HG02870 (cell line): Measurements from ENCODE around the gene SLC3A2.
"Not testable (repeated sequence)": the region's sequence is repeated elsewhere in the genome, so short reads cannot be mapped to it uniquely, and the experiment has no call there.

Experiments used
- ATAC-seq: cut with Tn5 transposase; IDR thresholded peaks from one replicate; pipeline ENCODE4 v1.9.1; 2021; ENCODE audit warnings: mild to moderate bottlenecking, moderate library complexity; ENCODE audit not compliant: unreplicated experiment

SLC3A2 gene

DNA sequence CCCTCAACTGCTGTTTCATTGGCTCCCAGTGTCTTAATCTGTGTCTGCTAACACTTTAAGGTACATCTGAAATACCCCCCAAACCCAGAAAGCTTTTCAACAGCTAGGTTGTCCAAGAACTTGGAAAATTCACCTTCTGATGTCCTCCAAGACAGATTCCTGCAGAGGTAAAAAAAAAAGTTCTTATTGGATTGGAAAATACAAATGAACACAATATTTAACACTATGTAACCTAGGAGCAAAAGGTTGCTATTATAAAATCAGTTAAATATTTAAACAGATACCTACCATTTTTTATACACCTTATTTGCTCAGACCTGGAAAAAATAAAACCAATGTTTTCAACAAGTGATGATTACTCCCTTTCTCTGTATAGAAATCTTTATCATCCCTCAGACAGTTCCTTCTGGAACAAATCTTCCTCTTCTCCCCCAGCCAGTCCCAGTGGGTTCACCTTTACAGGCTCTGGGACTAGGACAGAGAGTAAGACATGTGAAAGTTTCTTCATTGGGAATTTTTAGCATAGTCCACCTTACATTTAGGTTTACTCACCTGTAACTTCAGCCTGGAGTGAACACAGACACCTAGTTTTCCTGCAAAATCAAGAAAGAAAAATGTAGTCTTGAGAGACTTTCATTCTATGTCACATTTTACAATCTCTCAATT lies 28.0 kb upstream of the SLC3A2 start:
- ATAC-seq, result no peak

DNA sequence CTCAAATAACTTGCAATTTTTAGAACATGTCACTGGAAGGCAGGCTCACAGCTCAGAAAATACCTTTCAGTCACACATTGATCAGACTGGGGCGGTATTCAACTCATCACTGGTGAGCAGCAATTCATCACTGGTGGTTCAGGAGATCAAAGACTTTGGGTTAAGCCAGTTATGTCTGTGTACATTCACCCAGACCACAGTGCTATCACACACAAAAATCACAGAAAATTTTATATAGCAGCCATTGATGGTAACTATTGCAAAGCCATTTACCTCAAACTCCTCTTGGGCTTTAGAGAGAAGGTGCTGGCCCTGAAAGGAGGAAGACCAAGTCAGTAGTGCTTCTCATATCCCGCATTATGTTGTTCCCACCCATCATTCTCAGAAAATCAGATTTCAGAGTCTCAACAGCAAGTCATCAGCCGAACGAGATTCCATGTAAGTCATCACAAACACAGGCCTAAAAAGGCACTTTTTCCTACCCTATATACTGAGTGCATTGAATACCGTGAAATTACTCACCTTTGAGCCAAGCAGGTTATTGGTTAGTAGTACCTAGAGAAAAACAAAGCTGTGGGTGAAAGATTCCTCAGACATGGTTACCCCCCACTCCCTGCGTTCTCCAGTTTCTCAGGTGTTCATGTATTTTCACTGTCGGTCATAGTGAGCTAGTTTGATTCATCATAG lies 27.3 kb upstream of the SLC3A2 start:
- no peak for ATAC-seq

DNA sequence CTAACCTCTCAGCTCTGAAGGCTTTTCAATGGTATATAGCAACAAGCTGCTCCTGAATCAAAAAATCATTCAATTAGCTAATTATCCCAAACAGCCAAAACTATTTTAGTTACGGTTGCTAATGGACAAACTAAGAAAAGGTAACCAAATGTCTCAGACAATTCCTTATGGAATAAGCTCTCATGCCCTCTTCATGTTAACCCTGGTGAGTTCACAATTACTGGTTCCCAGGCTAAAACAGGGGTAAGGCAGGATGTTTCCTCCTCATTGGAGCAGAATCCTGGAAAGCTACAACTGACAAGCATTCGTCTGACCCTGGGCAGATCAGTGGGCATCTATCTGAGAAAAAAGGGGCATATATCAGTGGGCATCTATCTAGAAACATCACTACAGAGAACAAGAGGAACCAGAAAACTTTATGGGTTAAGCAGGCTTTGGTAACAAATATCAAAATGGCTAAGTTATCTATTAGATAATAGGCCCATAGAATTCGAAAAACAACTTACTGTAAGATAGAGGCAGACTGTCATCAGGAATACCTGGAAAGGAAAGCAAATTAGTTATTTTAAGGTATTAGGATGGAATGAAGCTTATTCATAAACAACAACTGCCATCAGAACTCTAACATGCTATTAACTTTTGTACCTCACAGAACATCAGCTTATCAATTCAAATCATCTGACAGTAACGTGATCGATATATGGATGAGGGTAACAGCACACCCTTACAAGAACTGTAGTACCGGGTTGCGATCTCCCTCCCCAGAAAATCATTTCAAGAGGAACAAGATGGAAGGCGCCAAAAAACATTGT lies 26.5 kb upstream of the SLC3A2 start:
- ATAC-seq, result no peak

DNA sequence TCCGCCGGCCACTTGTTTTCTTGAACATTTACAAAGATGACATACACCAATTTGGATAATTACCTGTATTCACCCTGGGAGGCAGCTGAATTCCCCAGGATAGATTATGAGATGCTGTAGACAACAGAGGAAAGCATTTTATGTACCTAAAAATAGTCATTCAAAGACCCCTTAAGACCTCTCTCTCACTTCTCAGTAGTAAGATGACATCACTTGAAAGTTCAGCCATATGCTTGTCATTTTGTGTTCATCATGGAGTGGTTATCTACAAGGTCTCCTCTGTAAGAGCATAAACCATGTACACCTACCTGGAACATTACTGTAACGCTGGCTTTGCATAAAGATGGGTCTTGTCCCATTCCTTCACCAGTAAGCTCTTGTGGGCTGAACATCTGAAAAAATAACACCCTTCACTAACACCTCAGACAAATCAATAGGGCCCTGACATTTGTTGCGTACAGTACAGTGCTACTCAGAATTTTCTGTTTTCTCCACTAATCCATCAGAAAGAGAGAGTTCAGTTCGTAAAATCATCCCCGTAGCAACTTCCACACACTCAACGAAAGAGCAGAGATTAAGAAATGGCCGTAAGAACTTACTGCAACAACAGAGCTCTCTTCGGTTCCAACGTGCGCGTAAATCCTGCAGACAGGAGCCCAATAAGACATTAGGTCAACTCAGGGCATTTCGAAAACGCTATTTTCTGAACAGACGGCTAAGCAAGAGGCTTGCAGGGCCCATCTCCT lies 25.7 kb upstream of the SLC3A2 start:
- no peak for ATAC-seq

DNA sequence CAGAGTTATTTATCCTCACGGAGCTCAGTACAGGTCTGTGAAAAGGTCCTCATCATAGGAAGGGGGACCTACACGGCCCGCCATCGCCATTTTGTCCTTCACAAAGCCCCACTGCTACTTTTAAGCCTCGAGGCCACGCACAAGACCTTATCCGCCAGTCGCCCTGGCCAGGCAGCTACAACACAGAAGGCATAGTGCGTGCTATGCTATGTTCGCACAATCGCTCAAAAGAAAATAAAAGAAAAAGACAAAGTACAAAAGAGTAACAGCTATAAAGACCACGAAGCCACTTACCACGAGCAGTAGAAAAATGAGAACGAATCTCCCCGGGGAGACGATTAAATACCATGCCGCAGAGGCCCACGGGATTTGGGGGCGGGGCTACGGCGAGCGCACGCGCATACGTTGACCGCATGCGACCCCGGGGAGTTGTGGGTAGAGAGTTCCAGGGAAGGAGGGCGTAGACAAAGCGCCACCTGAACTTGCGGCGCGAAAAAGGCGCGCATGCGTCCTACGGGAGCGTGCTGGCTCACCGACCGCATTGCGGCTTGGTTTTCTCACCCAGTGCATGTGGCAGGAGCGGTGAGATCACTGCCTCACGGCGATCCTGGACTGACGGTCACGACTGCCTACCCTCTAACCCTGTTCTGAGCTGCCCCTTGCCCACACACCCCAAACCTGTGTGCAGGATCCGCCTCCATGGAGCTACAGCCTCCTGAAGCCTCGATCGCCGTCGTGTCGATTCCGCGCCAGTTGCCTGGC lies 24.9 kb upstream of the SLC3A2 start:
- ATAC-seq, result peak; percentile 85

DNA sequence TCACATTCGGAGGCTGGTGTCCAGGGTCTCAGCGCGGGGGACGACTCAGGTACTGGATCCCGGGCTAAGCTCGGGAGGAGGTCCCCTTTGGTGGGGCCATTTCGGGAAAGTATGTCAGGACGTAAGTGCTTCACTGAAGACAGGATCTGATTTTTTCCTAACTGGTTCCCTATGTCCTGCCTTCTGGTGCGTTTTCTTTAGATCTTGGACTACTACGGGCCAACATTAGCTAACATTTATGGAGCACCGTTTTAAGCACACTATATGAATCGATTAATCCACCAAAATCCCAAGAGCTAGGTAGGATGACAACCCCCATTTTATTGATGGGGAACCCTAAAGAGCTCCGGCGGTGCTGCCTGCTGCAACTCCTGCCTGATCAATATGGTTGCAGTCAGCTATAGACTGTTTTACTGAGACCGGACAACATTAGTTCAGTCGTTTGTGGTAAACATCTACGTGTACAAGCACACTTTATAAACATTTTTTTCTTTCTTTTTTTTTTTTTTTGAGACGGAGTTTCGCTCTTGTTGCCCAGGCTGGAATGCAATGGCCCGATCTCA lies 24.3 kb upstream of the SLC3A2 start:
- ATAC-seq, result no peak

DNA sequence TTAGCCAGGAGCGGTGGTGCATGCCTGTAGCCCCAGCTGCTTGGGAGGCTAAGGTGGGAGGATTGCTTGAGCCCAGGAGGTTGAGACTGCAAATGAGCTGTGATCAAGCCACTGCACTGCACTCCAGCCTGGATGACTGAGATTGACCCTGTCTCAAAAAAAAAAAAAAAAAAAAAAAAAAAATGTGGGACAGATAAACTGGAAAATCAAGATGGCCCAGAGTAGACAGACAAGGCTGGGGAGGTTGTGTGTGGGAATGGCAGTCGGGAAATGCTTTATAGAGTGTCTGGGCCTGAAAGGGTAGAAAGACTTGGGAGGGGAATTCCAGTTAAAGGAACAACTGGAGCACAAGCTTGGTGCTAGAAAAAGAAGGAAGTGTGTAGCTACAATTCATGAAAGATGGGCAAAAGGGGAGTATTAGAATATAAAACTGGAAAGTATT lies 23.1 kb upstream of the SLC3A2 start:
- ATAC-seq, result no peak

DNA sequence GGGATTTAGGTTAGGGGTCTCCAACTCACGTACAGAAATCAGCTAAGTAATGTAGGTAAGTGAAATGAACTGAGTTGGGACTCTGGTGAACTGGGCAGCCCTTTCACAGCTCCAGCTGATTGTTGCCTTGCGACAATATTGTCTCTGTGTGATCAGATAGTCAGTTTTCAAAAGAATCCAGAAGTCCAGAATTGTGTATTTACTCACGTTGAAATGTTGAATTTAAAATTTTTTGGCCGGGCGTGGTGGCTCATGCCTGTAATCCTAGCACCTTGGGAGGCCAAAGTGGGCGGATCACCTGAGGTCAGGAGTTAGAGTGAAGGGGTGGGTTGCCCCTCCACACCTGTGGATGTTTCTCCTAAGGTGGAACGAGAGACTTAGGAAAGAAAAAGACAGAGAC lies 22.5 kb upstream of the SLC3A2 start:
- ATAC-seq, result no peak

DNA sequence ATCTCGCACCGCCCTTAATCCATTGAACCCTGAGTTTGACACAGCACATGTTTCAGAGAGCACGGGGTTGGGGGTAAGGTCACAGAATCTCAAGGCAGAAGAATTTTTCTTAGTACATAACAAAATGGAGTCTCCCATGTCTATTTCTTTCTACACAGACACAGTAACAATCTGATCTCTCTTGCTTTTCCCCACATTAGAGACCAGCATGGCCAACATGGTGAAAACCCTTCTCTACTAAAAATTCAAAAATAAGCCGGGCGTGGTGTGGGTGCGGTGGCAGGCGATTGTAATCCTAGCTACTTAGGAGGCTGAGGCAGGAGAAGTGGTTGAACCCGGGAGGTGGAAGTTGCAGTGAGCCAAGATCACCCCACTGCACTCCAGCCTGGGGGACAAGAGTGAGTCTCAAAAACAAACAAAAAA lies 21.4 kb upstream of the SLC3A2 start:
- ATAC-seq, result not testable (repeated sequence)

DNA sequence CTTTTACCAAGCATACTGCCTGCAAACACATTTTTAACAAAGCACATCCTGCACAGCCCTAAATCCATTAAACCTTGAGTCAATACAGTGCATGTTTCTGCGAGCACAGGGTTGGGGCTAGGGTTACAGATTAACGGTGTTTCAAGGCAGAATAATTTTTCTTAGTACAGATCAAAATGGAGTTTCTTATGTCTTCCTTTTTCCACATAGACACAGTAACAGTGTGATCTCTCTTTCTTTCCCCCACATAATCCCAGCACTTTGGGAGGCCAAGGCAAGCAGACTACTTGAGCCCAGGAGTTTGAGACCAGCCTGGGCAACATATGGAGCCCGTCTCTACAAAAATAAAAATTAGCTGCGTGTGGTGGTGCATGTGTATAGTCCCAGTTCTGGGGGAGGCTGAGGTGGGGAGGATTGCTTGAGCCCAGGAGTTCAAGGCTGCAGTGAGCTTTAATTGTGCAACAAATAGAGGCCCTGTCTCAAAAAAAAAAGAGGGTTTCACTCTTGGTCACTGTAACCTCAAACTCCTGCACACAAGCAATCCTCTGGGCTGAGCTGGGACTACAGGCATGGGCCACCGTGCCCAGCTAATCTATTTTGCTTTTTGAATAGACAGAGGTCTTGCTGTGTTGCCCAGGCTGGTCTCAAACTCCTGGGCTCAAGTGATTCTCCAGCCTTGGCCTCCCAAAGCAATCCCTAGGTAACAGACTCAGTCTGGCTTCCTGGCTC lies 19.7 kb upstream of the SLC3A2 start:
- no peak for ATAC-seq

DNA sequence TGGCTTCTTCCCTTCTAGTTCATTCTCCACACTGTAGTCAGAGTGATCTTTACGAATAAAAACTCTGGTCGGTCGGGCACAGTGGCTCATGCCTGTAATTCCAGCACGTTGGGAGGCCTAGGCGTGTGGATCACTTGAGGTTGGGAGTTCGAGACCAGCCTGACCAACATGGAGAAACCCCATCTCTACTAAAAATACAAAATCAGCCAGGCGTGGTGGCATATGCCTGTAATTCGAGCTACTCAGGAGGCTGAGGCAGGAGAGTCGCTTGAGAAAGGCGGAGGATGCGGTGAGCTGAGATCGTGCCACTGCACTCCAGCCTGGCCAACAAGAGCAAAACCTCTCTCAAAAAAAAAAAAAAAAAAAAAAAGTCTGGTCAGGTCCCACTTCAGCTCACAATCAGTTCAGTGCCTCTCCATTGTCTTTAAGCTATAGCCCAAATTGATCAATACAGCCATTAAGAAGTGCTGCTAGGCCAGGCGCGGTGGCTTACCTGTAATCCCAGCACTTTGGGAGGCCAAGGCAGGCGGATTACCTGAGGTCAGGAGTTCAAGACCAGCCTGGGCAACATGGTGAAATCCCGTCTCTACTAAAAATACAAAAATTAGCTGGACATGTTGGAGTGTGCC lies 19.0 kb upstream of the SLC3A2 start:
- not testable (repeated sequence) for ATAC-seq

DNA sequence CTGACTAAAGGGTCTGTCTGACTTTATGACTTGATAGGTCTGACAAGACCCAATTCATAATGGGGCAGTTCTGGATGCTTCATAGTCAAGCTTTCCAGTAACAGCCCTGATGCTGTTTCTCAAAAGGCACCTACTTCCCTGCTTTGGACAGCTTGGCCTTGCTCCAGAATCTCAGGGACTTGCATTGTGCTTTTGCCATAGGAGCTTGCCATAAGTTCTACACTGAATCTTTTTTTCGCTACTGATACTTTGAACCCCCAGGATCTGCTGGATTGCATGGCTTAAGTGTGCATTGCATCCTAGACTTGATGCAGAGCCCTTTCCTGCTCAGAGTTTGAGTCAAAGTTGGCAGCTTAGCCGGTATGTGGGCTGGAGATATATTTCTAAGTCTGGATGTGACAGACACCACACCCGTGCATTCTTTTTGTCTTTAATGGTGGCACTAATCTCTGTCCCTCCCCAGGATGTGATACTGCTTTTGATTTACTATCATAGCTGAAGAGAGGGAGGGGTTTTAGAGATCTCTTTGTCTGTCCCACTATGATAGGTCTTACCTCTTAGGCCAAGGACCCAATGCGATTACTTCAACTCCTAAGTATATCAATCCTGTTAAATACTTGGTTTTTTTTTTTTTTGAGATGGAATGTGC lies 16.9 kb upstream of the SLC3A2 start:
- no peak for ATAC-seq

DNA sequence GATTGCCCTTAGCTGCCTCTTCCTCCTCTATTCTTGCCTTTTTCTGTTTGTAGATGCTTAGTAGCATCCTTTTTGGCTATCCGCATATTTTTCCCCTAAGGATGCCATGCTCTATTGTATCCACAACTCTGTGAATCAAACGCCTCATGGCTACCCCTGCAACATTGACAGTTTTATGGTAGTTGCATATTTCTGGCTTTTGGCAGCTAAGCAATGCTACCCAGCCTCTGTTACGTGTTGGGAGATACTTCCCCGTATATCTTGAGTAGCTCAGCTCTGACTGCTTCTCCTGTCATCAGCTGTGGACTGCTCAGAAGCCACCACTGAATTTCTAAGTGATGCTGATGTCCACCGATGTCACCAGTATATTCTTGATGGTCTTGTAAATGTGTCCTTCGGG lies 15.1 kb upstream of the SLC3A2 start:
- ATAC-seq, result no peak

DNA sequence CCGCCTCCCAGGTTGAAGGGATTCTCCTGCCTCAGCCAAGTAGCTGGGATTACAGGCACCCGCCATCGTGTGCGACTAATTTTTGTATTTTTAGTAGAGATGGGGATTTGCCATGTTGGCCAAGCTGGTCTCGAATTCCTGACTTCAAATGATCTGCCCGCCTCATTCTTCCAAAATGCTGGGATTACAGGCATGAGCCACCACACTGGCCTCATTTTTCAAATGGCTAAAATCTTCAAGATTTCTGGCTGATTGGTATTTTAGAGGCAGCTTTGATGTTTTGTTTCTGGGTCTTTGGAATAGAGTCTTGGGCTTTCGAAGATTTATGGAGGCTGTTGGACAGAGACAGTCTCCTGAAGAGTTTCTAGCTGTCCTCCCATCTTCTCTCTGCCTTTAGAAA lies 5.8 kb upstream of the SLC3A2 start:
- ATAC-seq, result no peak

DNA sequence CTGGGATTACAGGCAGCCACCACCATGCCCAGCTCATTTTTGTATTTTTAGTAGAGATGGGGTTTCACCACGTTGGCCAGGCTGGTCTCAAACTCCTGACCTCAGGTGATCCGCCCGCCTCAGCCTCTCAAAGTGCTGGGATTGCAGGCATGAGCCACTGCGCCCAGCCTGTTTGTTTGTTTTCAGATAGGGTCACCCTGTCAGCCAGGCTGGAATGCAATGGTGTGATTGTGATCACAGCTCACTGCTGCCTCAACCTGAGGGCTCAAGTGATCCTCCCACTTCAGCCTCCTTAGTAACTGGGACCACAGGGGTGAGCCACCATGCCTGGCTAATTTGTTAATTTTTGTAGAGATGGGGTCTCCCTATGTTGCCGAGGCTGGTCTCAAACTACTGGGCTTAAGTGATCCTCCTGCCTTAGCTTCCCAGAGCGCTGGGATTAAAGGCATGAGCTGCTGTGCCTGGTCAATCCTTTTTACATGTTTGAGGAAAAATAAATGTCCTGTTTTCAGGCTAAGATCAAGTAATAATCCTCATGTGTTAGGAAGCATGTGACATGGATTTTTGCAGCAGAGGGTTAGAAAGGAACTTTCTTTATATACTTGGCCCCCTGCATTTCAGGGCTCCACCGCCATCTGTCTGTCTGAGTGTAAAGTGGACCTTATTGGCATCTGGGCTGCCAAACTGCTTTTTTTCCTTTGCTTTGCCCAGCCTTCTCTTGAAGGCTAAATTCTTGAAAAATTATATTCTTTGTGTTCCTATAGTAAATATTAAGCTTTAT lies 4.8 kb upstream of the SLC3A2 start:
- no peak for ATAC-seq

DNA sequence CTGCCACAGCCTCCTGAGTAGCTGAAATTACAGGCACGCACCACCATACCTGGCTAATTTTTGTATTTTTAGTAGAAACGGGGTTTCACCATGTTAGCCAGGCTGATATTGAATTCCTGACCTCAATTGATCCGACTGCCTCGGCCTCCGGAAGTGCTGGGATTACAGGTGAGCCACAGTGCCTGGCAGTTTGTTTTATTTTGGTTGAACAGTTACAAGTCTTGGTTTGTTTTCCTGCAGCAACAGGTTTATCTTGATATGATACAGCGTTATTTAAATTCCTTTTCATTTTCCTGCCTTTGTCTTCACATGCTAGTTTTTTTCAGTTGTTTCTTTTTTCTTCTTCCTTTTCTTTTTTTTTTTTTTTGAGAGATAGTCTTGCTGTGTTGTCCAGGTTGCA lies 4.0 kb upstream of the SLC3A2 start:
- ATAC-seq, result no peak

DNA sequence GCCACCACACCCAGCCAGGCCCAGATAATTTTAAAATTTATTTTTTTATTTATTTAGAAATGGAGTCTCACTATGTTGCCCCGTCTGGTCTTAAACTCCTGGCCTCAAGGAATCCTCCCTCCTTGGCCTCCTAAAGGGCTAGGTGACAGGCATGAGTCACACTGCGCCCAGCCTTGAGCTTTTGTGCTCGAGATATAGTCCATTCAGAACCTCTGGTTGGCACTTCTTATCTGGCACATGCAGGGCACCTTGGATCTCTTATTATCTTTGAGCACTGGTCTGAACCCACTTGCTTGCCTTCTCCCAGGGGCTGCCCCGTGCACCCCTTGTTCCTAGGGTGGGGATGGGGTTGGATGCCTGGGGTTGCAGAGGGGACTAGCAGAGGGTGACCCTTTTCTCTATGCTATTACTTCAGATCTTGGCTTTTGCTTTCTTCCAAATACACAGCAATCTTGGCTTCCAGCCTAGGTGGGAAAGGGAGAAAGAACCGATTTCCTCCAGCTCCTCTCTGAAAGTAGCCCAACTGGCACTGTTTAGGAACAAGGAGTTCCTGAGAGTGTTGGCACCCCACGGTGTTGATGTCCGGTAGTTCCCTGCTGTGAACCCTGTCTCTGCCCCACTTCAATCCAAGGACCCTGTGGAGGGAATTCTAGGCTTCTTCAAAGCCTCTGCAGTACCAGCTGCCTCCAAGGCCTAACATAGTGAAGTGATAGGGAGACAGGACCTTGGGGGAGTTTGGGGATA lies 1.3 kb upstream of the SLC3A2 start:
- no peak for ATAC-seq
